Renal cortex interstitium (tissue), 11 donors: Measurements from ENCODE around the gene ATG4B. TPM values are rescaled to one million over a fixed set of nuclear protein-coding genes. Genes with fewer than 3 reads are reported as not detected.
"Not testable (repeated sequence)": the region's sequence is repeated elsewhere in the genome, so short reads cannot be mapped to it uniquely, and the experiment has no call there.

ENCODE experiments used
- DNase-seq, 11 donors: peaks; one replicate each; pipeline ENCODE4 v3.0.0-alpha.2; 2013; ENCODE audit warnings: low read depth in 9 of 11, low spot score in 4 of 11; ENCODE audit errors: extremely low read depth in 1 of 11
- polyA plus RNA-seq, 3 donors: library from polyadenylated mRNA; unstranded; fragments of 120-200 nt; gene quantifications; one replicate each; pipeline ENCODE4 v1.2.1, GENCODE V29; 2013; ENCODE audit not compliant: insufficient read length in 3 of 3

ATG4B gene
- polyA plus RNA-seq, 3 donors: 75.6 to 109 (median 89.2) TPM

DNA sequence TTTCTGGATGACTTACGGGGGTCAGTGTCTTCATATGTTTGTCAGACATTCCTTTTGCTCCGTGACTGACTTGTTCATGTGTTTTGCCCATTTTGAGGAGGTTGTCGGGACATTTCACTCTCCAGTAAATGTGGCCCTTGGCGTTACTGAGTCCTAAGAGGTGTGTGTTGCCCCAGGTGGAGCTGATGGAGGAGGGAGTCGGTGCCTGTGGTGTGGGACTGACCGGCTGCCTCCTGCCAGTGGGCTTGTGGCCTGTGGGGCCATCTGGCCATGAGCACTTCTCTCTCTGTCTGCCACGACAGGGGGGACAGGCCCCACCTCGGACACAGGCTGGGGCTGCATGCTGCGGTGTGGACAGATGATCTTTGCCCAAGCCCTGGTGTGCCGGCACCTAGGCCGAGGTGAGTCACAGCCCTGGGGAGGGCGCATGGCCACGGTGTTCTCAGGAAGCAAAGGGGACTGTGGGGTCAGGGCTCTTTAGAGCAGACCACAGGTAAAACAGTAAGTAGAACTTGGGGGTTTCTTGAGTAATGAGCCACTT is 15.8 kb downstream of the ATG4B start:
- DNase-seq: no peak

DNA sequence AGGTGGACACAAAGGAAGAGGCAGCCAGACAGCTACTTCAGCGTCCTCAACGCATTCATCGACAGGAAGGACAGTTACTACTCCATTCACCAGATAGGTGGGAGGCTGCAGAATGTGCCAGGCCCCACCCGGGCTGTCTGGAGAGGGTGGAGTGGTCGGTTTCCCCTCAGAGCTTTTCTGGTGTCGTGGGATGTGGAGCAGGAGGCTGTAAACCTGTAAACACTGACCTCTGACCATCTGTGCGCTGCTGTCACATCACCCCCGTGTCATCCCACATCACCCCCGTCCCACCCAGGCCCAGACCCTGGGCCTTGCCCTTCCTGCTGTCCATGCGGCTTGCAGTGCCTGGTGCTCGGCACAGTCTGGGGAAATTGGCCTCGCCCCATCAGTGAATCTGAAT is 17.1 kb downstream of the ATG4B start:
- DNase-seq: no peak

DNA sequence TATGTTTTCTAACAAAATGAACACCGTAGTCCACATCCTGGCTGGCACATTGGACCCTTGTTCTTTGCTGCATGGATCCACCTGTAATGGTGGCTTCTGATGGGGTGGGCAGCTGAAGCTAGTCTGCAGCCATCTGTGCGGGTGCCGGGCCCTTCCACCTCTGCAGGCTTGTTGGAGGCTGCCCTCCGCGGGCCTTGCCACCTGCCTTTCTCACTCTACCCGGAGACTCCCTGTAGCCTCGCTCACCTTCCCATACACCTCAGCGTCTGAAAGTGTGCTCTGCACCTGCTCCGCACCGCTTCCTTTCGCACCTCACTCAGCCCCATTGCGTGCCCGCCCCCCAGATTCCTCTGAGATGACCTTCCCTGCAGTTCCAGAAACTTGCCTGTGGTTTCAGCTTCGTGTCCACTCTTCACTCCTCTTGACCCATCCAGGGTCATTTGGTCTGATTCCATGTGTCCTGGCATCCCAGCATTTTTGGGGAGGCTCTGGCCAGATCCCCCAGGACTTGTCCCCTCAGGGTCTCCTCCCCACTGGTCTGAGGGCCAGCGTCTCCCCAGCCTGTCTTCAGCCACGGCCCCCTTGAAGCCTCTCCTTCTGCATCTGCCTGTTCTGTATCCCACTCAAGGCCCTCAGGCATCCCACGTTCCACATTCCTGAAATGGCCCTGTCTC is 18.2 kb downstream of the ATG4B start:
- no peak for DNase-seq

DNA sequence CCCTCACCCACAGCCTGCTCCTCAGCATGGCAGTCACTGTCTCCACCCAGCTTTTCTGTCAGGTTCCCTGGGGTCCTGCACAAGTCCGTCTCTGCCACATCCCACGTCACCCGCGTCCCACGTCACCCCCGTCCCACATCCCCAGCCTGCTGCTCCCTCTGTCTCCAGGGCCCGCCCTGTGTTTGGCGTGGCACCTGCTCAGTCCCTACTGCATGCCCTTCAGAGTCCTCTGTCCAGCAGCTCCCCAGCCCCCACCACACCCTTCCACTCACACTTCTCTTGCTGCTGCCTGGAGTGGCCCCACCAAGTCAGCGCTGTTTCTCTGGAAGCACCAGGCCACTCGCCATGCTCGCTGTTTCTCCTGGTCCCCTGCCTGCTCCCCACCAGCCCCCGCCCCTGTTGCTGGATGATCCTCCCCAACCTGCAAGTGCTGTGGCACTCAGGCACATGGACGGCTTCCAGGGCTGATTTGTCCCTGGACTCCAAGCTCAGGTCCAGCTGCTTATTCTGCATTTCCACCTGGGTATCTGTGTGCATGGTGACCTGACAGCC is 18.8 kb downstream of the ATG4B start:
- DNase-seq: no peak

DNA sequence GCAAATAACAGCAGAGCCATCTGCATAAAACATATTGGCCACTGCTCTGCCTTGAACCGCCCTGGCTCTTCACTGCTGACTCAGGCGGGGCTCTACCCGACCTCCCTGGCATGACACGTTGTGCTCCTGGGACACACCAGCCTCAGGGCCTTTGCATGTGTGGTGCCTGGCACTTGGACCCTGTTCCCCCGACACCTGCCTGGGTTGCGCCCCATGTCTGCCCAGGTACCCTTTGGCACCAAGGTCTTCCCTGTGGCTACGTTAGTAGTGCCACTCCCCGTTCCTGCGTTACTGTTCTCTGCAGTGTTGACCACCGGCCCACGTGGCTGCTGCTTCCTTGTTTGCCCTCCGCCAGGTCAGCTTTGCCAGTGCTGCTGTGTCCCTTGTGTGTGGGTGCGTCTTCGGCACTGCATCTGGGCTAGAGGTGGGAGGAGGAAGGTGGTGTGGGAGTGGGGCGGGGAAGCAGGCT is 20.3 kb downstream of the ATG4B start:
- DNase-seq: no peak

DNA sequence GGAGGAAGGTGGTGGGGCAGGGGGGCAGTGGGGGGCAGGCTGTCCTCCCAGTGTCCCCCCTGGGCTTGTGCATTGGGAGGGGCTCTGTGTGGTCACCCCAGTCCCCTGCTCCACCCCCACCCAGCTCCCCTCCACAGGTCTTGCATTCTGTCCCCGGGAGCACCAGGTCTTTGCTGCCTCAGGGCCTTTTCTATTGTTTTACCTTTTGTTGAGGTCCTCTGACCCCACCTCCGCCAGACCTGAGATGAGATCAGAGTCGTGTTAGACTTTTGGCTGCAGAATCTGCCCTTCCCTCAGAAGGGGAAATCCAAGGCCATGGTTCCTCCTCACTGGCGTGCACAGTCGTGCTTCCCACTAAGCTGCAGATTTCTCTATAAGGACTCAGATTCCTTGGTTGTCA is 20.8 kb downstream of the ATG4B start:
- DNase-seq: no peak

DNA sequence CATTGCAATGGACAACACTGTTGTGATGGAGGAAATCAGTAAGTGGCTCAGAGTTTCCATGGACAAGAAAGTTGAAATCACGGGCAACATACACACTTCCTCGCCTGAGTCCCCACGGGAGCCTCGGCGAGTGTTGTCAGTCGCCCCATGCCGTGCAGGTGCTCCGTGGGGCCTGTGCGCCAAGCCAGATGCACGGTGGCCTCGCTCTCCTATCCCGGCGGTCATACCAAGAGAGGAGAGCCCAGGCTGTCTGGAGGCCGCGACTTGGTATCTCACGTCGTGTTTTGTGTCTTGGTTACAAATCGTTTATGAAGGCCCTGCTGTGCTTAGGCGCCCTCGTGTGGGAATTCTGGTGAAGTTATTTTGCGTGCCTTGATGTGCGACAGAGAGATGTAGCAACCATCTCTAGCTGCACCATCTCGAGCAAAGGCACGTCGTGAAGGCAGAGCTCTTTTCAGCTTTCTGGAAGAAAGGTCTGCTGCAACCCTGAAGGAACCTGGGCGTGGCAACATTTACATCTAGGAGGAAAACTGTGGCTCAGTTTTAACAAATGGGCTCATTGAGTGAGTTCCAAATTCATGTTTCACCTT is 21.8 kb downstream of the ATG4B start:
- DNase-seq: peak in 8 of 11 donors; percentile 36 to 69 (median 62)

DNA sequence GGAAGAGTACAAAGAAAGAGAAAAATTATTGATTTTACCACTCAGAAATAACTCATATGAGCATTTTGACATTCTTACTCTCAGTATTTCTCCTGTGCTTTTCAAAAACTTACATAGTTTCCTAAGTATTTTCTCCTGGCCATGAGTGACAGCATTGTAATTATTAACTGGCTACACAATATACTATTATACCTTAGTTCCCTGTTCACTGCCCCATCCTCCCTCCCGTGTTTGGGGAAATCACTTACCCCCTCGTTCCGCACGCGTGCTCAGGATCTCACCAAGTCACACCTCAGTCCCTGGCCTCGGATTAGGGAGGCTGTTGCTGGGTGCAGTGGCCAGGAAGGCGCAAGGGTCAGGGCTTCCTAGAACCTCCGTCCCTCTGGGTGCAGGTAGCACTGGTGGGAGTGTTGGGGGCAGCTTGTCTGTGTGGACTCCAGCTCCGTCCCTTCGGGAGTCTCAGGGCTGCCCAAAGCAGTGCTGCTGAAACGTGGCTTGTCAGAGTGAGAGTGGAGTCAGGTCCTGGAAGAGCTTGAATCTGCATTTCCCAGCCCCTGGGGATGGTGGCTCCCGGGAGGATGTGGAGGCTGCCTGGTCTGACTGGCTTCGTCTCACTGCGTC is 23.2 kb downstream of the ATG4B start:
- DNase-seq: no peak

DNA sequence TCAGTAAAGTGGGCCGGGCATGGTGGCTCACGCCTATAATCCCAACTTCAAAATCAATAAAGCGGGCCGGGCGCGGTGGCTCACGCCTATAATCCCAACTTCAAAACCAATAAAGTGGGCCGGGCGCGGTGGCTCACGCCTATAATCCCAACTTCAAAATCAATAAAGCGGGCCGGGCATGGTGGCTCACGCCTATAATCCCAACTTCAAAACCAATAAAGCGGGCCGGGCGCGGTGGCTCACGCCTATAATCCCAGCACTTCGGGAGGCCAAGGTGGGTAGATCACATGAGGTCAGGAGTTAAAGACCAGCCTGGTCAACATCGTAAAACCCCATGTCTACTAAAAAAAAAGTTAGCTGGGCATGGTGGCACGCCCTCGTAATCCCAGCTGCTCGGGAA is 25.2 kb downstream of the ATG4B start:
- DNase-seq: not testable (repeated sequence)

DNA sequence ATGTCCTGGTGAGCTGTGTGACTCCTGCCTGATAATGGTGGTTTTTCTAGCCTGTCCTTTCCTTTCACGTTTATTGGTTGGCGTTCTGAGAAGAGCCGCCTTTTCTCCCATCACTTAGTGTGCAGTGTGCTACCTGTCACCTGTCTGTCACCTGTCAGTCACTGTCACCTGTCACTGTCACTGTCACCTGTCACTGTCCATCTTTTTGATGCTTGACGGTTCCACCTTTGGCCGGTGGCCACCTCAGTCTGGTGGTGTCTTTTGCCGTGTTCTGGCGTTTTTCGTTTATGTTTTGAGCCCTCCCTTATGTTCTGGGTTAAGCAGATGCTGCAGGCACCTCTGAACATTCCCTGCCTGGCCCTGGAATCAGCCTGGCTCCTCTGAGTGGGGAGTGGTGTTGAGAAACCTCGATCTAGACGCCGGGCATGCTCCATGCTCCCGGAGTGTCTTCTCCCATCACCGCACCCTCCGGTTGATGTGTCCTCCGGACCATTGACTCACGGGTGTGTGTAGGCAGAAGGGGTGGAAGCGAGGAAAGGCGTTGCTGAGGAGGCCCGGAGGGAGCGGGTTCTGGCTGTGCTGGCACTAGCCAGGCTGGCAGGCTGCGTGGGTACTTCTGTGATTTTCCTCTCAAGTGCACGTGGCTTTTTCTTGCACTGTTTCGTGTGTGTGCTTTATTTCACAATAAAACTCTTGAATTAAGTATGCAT is 28.4 kb downstream of the ATG4B start:
- no peak for DNase-seq

DNA sequence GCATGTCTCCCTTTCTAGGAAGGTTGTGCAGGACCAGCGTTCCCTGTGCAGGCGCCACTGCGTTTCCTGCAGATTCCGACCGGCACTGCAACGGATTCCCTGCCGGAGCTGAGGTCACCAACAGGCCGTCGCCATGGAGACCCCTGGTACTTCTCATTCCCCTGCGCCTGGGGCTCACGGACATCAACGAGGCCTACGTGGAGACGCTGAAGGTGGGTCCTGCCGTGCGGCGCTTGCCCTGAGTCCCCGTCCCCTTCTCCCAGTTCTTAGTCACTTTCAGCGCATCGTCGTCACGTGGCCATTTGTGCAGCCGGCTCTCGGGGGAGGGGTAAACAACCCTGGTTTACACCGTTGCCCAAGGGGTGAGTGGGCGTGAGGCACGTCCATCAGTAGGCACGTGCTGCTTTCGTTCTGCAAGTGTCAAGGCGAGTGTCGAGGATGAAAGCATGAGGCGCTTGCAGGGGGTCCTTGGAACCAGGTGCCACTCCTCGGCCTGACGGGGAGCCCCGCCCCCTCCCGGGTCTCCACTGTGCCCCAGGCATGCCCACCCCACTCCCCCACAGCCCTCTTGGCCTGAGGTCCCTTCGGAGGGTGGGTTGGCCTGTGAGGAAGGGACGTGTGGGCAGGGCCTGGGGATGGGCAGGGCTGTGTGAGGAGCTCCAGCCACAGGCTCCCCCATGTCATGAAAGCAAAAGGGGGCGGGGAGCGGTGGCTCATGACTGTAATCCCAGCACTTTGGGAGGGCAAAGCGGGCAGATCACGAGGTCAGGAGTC is 29.3 kb downstream of the ATG4B start:
- DNase-seq: peak in 8 of 11 donors; percentile 32 to 66 (median 50)

DNA sequence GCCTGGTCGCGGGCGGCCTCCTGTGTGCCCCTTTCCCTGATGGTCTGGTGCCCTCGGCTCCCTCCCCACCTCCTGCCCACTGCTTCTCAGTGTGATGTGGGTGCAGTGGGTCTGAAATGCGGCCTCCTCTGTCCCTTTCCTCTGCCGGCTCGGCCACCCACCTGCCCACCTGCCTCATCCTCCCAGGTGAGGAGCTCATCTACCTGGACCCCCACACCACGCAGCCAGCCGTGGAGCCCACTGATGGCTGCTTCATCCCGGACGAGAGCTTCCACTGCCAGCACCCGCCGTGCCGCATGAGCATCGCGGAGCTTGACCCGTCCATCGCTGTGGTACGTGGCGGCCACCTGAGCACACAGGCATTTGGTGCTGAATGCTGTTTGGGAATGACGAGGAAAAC is 30.9 kb downstream of the ATG4B start:
- no peak for DNase-seq

DNA sequence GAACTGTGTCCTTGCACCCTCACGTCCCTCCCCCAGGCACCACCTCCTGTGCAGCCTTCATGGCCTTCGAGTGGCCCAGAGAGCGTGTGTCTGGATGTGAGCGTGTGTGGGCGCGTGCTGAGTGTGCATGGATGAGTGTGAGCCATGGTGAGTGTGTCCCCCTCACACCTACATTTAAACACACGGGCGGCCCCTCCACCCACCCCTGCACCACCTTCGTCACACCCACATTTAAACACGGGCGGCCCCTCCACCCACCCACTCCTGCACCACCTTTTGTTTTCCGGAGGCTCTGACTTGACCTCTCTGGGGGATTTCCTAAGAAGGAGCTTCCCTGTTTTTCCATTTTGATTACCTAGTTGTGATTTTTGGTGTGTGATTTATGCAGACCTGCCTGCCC is 31.3 kb downstream of the ATG4B start:
- no peak for DNase-seq

DNA sequence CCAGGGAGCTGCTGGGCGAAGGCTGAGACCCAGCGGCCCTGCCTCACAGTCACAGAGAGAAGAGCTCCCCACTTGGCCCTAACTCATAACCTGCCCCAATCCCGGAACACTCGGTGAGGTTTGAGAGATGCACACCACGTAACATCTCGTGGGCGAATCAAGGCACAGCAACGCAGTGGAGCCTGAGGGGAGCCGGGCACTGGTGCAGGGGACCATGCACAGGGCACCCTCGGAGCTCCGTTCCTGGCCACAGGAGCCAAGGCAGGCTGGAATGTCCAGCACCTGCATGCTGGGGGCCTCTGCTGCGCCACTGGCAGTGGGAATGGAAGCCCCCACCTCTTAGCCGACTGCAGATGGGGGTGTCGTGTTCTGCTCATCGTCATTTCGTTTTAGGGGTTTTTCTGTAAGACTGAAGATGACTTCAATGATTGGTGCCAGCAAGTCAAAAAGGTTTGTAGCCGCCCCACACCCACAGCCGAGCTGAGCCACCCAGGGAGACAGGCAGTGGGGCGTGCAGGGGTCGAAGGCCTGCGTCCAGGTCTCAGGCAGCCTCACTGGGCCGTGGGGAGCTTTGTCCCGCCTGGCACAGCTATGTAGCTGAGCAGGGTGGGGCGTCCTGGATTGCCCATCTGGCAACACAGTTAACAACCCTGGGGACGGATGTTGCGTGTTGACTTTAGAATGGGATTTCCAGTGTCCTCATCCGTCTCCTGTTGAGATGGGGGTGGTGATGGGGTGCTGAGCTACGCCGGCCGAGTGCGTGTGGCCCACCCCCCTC is 33.0 kb downstream of the ATG4B start:
- DNase-seq: no peak

DNA sequence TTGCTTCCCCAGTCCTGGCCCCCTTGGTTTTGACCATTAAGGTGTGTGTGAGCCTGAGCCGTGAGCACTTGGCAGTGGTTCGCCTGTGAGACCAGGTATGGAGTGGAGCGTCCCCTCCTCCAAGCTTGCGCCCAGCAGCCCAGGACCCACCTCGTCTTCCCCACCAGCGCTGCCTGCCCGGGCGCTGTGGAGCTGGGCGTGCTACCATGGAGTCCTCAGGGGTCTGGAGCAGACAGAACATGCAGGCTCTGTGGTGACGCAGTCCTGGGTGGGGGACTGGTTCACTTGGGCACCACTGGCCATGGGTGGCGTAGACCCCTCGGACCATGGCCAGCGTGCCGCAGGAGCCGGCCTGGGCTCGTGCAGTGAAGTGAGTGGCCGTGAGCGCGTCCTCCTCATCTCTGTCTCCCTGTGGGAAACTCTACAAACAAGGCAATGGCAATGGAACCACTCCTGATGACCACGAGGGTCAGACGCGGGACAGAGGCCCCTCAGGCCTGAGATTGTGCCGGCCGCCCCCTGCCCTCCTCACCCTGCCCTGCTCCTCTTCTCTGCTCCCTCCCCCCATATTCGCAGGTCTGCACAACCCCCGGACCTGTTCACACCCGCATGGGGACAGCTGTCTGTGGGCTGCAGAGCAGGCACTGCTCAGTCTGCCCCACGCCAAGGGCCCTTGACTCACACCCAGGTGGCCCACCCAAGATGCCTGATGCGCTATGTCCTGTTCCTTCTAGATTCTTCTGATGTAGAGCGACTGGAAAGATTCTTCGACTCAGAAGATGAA is 34.2 kb downstream of the ATG4B start:
- DNase-seq: no peak

DNA sequence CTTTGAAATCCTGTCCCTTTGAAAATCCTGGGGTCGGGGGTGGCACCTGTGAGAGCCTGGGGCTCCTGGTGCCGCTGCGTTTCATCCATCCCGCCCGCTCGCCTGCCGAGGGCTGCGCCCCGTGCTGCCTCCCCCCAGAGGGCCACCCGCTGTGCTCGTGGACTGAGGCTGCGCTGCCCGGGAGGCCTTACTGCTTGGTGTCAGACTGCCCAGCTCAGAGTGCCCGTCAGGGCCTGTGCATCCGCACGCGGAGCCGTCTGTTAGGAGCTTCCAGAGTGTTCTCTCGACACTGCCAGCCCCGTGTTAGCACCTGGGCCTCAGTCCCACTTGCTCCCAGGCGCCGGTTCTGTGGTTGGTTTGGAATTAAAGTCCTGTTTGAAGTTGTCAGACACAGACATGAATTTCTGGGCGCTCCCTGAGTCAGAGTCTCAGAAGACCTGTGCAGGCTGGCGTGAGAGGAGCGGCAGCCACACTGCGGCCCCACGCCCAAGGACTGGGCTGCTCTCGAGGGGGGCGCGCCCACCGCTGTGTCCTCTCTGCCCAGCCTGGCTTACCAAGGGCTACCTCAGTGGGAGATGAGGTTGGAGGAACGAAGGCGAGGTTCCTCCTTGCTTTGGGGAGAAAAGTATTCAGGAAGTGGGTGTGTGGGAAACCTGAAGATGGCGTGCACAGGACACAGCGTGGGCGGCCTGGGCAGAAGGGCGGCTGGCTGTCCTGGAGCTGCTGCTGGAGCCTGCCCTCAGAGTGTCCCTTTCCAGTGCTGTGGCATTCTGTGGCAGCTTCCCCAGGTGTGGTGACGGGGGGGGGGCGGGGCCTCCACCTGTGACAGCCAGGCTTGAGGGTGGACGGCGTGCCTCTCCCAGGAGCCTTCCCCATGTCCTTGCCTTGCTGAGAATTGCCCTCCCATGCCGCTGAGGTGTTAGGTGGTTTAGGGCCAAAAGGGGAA is 35.0 kb downstream of the ATG4B start:
- DNase-seq: no peak
